Measurements from ENCODE around the gene KRTAP10-11. TPM values are rescaled to one million over a fixed set of nuclear protein-coding genes. Genes with fewer than 3 reads are reported as not detected.

KRTAP10-11 gene
- polyA plus RNA-seq, 2 of the 4 experiments (the other 2 are of a cell fraction) = not detected

DNA sequence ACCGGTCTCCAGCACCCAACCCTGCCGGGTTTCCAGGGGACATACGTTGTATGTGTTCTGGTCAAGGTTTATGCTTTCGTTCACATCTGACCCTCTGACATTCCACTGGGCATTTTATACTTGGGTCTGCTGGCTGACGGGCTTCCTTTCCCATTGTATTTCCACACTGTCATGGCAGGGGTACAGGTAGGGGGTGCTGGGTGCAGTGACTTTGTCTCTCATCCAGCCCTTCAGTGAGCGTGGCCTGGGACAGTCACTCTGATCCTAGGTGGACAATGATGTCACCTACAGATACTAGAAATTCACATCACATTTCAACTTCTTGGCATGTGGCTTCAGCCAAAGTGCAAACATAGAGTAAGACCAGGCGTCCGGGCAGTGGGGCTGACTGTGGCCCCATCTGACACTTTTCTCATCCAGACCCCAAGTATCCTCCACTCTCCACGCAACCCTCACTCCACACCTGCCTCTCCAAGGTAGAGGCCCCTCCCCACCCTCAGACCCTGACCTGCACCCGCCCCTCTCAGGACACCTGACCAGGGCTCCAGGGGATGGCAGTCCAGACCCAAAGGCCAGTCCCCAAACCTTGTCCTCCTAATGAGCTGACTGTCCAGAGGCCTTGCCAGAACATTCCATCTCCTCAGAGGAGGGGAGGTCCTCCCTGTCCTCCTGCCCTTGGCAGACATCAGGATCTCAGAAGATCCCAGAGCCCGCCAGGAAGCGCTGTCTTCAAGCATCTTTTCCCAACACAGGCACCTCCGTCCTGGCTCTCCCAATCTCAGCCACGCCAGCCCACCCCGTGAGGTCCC is 9.8 kb upstream of the KRTAP10-11 start:
- Histone ChIP-seq H3K4me2 (no peak overlapping the region), H3K4me3 (no peak overlapping the region), H3K27ac (no peak overlapping the region), H3K4me1 (no peaks in the 10 kb centered on the region), H3K9me3 (peaks cover 9% of the 10 kb centered on the region; the same call in 2 of the 3 replicates)
- CTCF ChIA-PET = interaction anchor here (1.2 kb wide), 1 partner anchor 15 kb away, joined by 3 read pairs; no protein-coding TSS in a partner anchor
- no peak for FAIRE-seq
- POLR2A ChIA-PET = no interaction called here
- TF ChIP-seq, protein P1, sequence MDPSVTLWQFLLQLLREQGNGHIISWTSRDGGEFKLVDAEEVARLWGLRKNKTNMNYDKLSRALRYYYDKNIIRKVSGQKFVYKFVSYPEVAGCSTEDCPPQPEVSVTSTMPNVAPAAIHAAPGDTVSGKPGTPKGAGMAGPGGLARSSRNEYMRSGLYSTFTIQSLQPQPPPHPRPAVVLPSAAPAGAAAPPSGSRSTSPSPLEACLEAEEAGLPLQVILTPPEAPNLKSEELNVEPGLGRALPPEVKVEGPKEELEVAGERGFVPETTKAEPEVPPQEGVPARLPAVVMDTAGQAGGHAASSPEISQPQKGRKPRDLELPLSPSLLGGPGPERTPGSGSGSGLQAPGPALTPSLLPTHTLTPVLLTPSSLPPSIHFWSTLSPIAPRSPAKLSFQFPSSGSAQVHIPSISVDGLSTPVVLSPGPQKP (IDR thresholded peaks at IDR 0.05; ENCODE audit: low read depth, low read length) = no peak
- TF ChIP-seq SREBF2 (IDR thresholded peaks at IDR 0.05) = no peak
- TF ChIP-seq NPAS2 (CRISPR knock-in tag; IDR thresholded peaks at IDR 0.05; ENCODE audit: borderline replicate concordance) = no peak
- no peak for TF ChIP-seq EHMT2 (IDR thresholded peaks at IDR 0.05; ENCODE audit: low read depth)
- TF ChIP-seq, protein P2, sequence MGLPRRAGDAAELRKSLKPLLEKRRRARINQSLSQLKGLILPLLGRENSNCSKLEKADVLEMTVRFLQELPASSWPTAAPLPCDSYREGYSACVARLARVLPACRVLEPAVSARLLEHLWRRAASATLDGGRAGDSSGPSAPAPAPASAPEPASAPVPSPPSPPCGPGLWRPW (IDR thresholded peaks at IDR 0.05) = no peak
- TF ChIP-seq MAZ (IDR thresholded peaks at IDR 0.05; ENCODE audit: borderline replicate concordance, low read depth, low read length) = no peak
- TF ChIP-seq FOXS1 (CRISPR knock-in tag; IDR thresholded peaks at IDR 0.05) = no peak
- no peak for TF ChIP-seq JUN (IDR thresholded peaks at IDR 0.05)
- TF ChIP-seq MAFK (IDR thresholded peaks at IDR 0.05; ENCODE audit: partially characterized antibody) = no peak
- TF ChIP-seq FOSL2 (IDR thresholded peaks at IDR 0.05) = no peak
- no peak for TF ChIP-seq FOSL2 (CRISPR knock-in tag; IDR thresholded peaks at IDR 0.05)
- no peak for TF ChIP-seq ESRRA (IDR thresholded peaks at IDR 0.05; ENCODE audit: borderline replicate concordance, low read length)
- no peak for TF ChIP-seq POLR2AphosphoS2 (conservative IDR thresholded peaks at IDR 0.05; ENCODE audit: low read length)
- TF ChIP-seq, protein P3, sequence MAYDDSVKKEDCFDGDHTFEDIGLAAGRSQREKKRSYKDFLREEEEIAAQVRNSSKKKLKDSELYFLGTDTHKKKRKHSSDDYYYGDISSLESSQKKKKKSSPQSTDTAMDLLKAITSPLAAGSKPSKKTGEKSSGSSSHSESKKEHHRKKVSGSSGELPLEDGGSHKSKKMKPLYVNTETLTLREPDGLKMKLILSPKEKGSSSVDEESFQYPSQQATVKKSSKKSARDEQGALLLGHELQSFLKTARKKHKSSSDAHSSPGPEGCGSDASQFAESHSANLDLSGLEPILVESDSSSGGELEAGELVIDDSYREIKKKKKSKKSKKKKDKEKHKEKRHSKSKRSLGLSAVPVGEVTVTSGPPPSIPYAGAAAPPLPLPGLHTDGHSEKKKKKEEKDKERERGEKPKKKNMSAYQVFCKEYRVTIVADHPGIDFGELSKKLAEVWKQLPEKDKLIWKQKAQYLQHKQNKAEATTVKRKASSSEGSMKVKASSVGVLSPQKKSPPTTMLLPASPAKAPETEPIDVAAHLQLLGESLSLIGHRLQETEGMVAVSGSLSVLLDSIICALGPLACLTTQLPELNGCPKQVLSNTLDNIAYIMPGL (CRISPR knock-in tag; IDR thresholded peaks at IDR 0.05; ENCODE audit: borderline replicate concordance) = no peak
- no peak for TF ChIP-seq RARB (CRISPR knock-in tag; IDR thresholded peaks at IDR 0.05)
- TF ChIP-seq, protein P4, sequence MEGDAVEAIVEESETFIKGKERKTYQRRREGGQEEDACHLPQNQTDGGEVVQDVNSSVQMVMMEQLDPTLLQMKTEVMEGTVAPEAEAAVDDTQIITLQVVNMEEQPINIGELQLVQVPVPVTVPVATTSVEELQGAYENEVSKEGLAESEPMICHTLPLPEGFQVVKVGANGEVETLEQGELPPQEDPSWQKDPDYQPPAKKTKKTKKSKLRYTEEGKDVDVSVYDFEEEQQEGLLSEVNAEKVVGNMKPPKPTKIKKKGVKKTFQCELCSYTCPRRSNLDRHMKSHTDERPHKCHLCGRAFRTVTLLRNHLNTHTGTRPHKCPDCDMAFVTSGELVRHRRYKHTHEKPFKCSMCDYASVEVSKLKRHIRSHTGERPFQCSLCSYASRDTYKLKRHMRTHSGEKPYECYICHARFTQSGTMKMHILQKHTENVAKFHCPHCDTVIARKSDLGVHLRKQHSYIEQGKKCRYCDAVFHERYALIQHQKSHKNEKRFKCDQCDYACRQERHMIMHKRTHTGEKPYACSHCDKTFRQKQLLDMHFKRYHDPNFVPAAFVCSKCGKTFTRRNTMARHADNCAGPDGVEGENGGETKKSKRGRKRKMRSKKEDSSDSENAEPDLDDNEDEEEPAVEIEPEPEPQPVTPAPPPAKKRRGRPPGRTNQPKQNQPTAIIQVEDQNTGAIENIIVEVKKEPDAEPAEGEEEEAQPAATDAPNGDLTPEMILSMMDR (IDR thresholded peaks at IDR 0.05) = no peak
- TF ChIP-seq SMC3 (IDR thresholded peaks at IDR 0.05) = no peak
- TF ChIP-seq KDM5A (IDR thresholded peaks at IDR 0.05) = no peak
- TF ChIP-seq FOSB (CRISPR knock-in tag; IDR thresholded peaks at IDR 0.05) = no peak
- no peak for TF ChIP-seq HOXA7 (CRISPR knock-in tag; IDR thresholded peaks at IDR 0.05)
- TF ChIP-seq CHD2 (IDR thresholded peaks at IDR 0.05; ENCODE audit: low read length, partially characterized antibody) = no peak
- no peak for DNase-seq (ENCODE audit: low read depth in 1 of 2, low spot score in 1 of 2)
- WGBS (ENCODE audit: missing lambda C conversion rate) = 47% methylated on average over 9 of the region's 15 CpGs
- no peak for ATAC-seq

Data from A549 (cell line).